Pulmonary artery endothelial cell (primary cell): ENCODE measurements around the gene PGBD1. TPM values are rescaled to one million over a fixed set of nuclear protein-coding genes. Genes with fewer than 3 reads are reported as not detected.
"Not testable (repeated sequence)": the region's sequence is repeated elsewhere in the genome, so short reads cannot be mapped to it uniquely, and the experiment has no call there.

Experiments
- DNase-seq: peaks from one replicate; pipeline ENCODE4 v3.0.0-alpha.2; 2011; ENCODE audit warnings: low read depth, low spot score
- total RNA-seq: library from RNA; depleted of rRNA; stranded (reverse); fragments of >200 nt; gene quantifications from 2 replicates; pipeline ENCODE4 v1.2.3, GENCODE V29; 2014

The PGBD1 gene
- total RNA-seq, 1 donor from 2014 or later, result 7.3 TPM

DNA sequence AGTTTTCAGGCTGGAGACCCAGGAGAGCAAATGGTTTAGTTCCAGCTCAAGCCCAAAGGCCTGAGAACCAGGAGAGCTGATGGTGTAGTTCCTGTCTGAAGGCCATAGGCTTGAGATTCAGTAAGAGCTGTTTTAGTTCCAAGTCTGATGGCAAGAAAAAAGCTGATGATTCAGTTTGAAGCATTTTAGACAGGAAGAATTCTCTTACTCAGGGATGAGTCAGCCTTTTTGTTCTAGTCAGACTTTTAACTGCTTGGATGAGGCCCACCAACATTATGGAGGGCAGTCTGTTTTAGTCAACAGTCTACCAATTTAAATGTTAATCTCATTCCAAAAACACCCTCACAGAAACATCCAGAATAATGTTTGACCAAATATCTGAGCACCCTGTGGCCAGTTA, 11.9 kb upstream of the PGBD1 start:
- peak; percentile 48 for DNase-seq

DNA sequence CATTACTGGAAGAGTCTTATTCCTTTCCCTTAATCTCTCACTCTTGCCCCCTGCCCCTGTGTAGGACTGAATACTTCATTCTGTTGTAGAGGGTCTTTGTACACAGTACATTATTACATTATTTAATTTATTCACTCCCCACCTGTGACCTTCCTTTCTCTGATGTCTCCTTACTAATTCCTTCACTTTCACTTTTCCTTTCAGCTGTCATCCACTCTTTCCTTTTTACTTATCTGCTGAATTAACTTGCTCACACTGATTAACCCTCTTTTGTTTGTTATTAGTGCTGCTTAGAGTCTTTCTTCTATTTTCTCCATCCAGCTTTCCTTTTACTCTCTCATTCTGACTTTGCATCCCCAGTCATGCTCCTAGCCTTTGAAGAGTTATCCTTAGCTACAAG, 6.5 kb upstream of the PGBD1 start:
- DNase-seq, result no peak

- DNase-seq, result no peak
These were observed 3.6 kb upstream of the PGBD1 start for GRCh38 chr6:28277746-28278145.

DNA sequence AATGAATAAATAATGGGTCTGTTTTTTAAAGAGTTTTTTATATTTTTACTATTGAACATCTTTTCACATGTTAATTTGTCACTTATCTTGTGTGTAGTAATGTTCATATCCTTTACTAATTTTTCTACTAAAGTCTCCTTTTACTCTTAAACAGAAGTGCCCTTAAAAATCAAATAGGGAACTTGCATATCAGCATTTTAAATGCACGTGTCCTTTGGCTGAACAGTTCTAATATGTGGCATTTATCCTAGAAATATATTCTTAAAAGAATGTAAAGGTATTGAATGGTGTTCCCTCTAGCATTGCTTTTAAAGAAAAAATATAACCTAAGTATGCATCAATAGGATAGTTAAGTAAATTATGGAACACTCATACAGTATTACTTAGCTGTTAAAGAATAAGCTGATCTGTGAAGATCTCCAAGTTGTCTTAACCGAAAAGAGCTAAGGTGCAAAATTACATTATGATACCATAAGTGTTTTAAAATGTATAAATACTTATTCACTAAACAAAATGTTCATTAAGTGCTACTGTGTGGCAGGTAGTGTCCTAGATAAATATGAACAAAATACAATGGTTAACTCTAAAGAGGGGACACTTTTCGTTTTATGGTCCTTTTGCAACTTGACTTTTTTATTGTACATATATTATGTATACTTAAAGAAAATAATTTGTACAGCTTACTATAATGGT, 631 bp upstream of the PGBD1 start:
- no peak for DNase-seq

DNA sequence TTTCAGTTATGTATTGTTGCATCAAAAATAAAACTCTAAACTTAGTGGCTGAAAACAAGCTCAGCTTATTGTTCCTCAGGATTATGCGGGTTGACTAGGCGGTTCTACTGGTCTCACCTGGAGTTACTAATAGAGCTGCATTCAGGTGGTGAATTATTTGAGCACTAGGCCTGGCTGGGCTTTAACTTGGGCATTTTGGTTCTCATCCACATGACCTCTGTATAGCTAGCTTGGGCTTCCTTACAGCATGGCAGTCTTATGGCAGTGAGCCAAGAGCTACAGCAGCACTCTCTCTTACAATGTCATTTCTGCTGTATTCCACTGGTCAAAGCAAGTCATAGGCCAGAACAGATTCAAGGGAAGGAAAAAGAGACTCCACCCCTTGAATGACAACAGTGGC, 1.6 kb downstream of the PGBD1 start:
- no peak for DNase-seq

GRCh38 chr6:28291573-28291972, 10.2 kb downstream of the PGBD1 start:
- no peak for DNase-seq

DNA sequence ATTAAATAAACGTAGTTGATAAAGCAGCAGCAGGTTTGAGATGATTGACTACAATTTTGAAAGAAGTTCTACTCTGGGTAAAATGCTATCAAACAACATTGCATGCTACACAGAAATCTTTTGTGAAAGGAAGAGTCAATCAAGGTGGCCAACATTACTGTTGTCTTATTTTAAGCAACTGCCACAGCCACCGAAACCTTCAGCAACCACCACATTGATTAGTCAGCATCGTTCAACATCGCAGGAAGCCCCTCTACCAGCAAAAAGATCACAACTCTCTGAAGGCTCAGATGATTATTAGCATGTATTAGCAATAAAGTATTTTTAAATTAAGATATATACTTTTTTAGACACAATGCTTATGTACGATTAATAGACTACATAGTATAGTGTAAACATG, 14.0 kb downstream of the PGBD1 start:
- DNase-seq, result no peak

DNA sequence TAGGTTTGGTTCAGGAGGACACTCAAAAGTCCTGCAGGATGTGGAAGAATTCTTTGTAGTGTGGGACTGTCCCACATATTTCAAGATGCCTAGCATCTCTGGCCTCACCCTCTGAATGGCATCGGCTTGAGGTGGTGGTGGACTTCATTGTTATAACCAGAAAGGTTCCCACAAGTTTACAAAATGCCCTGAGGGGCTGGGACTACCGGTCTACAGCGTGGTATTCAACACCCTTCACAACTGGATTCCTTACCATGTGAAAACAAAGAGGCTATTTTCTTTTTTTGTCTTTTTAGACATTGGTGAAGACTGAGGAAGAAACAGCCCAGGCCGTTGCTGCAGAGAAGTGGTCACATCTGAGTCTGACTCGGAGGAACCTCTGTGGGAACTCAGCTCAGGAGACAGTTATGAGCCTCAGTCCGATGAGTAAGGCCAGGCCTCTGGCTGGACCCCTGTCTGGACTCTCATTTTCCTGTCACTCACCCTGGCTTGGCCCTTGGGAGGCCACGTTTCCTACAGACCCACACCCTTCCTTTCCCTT, 15.2 kb downstream of the PGBD1 start:
- DNase-seq, result no peak

DNA sequence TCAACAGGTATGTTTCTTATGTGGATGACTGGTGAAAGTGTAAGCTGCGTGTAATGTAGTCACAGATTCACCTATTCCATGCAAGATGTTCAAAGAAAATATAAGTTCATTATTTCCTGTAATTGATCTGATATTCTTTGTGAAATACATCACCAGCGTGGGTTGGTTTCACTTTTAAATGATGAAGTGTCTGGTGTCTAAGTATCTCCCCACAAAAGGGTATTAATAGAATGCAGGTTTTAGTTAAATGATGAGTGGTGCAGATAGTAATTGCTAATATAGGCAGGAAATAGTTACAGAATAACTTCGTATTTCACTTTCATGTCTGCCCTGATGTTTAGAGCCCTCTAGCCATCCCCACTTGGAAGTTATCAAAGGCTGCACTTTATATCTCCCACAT, 22.2 kb downstream of the PGBD1 start:
- DNase-seq, result no peak

- not testable (repeated sequence) for DNase-seq
These were observed 25.0 kb downstream of the PGBD1 start for GRCh38 chr6:28306363-28306762.

DNA sequence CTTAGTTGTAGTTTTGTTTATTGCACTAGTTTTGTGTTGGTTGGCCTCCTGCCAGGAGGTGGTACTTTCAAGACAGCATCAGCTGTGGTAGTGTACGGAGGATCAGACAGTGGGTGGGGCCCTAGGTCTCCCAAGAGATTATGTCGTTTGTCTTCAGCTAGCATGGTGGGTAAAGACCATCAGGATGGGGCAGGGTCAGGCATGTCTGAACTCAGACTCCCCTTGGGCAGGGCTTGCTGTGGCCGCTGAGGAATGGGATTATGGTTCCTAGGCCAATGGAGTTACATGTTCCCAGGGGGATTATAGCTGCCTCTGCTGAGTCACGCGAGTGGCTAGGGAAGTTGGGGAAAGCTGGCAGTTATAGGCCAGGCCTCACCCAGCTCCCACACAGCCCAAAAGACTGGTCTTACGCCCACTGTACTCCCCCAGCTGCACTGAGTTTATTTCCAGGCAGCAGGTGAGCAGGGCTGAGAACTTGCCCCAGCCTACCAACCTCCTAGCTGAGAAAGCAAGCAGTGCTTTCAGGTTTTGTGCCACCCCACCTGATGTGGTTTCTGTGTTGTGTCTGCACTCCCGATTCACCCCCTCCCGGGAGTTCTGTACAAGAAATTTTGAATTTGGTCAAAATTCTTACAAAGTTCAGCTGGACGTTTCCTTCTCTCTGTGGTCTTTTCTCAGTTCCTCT, 29.9 kb downstream of the PGBD1 start:
- DNase-seq, result no peak

- no peak for DNase-seq
These were observed 31.6 kb downstream of the PGBD1 start for GRCh38 chr6:28312939-28313338.

DNA sequence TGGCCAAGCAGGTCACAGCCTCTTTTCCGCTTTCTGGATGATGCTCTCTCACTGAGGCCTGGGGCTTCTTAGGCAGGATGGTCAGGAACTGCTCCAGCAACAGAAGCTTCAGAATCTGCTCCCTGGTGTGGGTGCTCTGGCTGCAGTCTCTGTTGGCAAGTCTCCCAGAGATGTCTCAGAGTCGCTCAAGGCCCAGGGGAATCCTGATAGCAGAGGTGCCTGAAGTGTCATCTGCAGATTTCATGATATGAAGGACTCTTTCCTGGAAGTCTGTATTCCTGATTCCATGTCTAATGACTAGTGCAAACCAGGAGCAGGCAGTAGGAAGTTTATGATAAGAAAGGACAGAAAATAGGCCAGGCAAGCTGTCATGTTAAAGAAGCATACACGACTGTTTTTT, 34.3 kb downstream of the PGBD1 start:
- DNase-seq, result no peak

DNA sequence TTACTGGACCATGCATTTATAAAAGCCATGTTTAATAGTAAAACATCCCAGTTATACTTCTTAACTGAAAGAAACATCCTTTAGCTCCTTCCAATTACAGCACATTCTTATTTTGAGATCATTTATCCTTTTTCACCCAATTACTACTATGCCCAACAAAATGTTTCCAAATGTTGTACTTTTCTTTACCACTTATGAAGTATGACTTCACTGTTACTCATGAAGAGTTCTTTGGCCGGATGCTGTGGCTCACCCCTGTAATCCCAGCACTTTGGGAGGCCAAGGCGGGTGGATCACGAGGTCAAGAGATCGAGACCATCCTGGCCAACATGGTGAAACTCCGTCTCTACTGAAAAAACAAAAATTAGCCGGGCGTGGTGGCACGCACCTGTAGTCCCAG, 36.5 kb downstream of the PGBD1 start:
- DNase-seq, result not testable (repeated sequence)

GRCh38 chr6:28322661-28323060, 41.3 kb downstream of the PGBD1 start:
- DNase-seq, result no peak

DNA sequence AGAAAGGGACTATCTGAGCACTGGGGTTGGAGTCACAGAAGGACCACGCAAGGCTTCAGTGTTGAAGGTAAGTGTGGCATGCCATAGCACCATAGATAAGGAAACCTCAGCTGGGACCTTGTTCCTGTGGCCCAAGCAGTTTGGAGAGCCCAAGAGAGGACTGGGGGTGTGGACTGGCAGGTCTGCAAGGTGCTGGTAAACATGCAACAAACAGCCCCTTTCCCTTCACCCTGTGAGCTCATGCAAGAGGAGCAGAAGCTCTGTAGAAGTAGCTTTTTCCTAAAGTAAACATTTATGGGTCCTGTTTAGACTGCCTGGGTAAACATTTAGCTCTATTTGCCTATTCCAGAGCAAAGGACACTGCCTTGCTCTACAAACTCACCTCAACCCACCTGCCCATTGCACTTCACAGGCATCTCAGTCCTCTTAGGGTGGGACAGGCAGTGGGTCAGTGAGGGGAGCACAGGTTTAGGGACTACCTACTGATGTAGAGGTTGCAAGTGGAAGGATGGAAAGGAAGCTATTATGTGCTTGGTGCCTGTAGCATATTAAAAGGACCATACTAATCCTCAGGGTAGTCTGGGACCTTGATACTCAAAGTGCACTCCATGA, 42.5 kb downstream of the PGBD1 start:
- no peak for DNase-seq

DNA sequence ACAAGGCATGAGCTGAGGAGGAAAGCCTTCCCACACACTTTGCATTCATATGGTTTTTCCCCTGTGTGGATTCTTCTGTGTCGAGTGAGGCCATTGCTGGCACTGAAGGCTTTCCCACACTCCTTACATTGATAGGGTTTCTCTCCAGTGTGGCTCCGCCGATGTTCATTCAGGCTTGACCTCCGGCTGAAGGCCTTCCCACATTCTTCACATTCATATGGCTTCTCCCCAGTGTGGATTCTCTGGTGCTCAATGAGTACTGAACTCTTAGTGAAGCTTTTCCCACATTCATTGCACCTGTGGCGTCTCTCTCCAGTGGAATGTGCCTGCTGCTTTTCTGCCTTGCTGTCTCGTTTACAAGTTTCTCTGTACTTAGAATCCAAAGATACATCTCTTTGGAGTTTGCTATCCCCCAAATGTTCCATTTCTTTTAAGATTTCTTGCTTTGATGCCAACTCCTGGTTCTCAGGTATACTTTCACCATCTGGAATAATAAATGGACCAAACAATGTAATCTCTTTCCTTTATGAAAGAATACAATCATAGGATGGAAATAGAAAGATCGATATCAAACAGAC, 45.1 kb downstream of the PGBD1 start:
- DNase-seq, result no peak

- no peak for DNase-seq
These were observed 48.7 kb downstream of the PGBD1 start for GRCh38 chr6:28330041-28330440.

DNA sequence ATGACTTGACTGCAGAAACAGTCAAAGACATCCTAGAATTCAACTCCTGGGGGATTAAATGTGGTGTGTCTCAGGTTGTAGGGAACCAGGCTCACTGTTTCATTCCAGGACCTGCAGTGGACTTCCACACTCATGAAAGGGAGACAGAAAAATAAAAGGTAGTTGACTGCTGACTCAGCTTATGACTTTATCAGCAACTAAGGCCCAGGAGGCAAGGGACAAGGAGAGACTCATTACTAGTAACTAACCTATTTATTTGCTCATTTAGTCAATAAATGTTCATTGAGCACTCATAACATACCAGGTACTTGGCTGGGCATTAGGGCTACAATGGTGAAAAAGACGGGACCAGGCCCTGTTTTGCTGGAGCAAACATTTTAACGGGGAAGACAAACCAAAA, 51.7 kb downstream of the PGBD1 start:
- DNase-seq, result no peak

DNA sequence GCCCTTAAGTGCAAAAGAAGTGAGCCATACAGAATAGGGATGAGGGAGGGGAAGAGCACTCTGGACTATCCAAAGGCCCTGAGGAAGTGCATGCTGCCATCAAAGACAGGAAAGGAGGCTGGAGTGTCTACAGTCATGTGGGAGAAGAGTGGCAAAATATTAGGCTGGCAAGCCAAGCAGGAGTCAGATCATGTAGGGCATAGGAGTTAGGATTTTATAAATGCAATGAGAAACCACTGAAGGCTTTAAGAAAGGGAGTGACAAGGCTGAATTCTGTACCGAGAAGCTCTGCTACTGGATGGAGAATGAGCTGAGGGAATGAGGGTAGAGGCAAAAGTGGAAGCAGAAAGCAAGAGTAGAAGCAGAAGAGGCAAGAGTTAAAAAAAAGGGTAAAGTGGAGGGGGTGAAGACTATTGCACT, 52.2 kb downstream of the PGBD1 start:
- DNase-seq, result no peak

DNA sequence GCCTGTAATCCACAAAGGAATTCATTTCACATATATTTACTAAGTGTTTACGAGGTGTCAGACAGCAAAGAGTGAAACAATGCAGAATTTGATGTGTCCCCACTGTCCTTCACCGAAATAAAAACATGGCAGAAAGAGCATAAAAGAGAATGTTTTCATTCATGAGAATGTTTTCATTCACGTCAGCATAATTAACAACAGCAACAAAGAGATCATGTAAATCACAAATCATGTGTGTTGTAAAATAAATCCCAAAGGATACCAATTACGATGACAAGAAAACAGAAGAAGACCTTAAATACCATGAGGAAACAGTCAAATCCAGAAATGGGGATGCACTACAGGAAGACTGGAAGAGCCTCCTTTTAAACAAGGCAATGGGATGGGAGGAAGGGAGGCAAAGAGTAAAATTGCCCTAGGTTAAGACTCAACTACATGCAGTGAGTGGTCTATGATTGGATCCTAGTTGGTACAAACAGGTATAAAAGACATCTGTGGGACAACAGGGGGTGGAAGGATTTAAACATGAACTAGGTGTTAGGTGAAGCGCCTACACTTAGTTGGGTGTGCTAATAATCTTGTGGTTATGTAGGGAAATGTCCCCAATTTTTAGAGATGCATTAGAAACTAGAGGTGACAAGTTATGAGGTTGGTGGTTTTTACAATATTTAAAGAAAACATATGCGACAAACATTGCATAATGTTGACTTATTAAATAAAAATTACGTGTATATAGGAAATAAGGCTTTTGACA, 53.1 kb downstream of the PGBD1 start:
- no peak for DNase-seq
